ENCODE data around the gene KRTAP10-4. TPM values are rescaled to one million over a fixed set of nuclear protein-coding genes. Genes with fewer than 3 reads are reported as not detected.

KRTAP10-4 gene
- total and polyA plus RNA-seq, 2 donors from 2014 or later = not detected

DNA sequence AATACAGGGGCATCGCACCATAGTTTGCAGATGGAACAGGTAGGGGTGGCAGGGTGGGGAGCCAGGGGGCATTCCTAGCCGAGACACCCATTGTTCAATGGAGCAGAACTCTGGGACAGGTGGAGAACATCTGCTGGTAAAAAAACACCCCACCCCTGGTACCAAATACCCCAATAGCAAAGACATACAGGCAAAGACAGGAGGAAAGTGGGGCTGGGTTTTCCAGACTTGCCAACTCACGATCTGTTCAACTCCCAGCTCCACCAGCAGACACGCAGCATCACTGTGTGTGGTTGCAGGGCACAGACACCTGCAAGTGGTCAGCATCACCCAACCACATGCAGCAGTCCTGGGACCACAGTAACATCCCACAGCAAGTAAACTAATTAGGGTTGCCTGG lies 38.0 kb downstream of the KRTAP10-4 start:
- no peaks in the 10 kb centered on the region for H3K27me3 ChIP-seq (ENCODE audit: control insufficient read depth, insufficient read depth, low read length)
- H3K27ac ChIP-seq (ENCODE audit: low read depth in 2 of 2, low read length in 2 of 2) = no peak overlapping the region
- H3K4me1 ChIP-seq (ENCODE audit: control insufficient read depth in 2 of 3, insufficient read depth in 2 of 3, low read depth in 1 of 3, low read length in 3 of 3) = no peaks in the 10 kb centered on the region
- H3K4me3 ChIP-seq (ENCODE audit: low read length in 3 of 3) = no peak overlapping the region
- intact Hi-C loops (cut with DNase I) = no loop called here
- H3K9me3 ChIP-seq (ENCODE audit: control insufficient read depth in 2 of 3, insufficient read depth in 1 of 3, low read length in 3 of 3) = peaks cover 0 to 5% (median 0%) of the 10 kb centered on the region in 3 donors
- H3K36me3 ChIP-seq (ENCODE audit: control insufficient read depth in 2 of 3, insufficient read depth in 3 of 3, low read length in 3 of 3) = no peaks in the 10 kb centered on the region
- FAIRE-seq = no peak
- no peak overlapping the region for H3K9ac ChIP-seq (ENCODE audit: low read length in 3 of 3)
- TF ChIP-seq, protein P1, sequence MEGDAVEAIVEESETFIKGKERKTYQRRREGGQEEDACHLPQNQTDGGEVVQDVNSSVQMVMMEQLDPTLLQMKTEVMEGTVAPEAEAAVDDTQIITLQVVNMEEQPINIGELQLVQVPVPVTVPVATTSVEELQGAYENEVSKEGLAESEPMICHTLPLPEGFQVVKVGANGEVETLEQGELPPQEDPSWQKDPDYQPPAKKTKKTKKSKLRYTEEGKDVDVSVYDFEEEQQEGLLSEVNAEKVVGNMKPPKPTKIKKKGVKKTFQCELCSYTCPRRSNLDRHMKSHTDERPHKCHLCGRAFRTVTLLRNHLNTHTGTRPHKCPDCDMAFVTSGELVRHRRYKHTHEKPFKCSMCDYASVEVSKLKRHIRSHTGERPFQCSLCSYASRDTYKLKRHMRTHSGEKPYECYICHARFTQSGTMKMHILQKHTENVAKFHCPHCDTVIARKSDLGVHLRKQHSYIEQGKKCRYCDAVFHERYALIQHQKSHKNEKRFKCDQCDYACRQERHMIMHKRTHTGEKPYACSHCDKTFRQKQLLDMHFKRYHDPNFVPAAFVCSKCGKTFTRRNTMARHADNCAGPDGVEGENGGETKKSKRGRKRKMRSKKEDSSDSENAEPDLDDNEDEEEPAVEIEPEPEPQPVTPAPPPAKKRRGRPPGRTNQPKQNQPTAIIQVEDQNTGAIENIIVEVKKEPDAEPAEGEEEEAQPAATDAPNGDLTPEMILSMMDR (IDR thresholded peaks at IDR 0.05; ENCODE audit: borderline replicate concordance, extremely low read depth, insufficient read depth) = no peak
- no peak for DNase-seq

DNA sequence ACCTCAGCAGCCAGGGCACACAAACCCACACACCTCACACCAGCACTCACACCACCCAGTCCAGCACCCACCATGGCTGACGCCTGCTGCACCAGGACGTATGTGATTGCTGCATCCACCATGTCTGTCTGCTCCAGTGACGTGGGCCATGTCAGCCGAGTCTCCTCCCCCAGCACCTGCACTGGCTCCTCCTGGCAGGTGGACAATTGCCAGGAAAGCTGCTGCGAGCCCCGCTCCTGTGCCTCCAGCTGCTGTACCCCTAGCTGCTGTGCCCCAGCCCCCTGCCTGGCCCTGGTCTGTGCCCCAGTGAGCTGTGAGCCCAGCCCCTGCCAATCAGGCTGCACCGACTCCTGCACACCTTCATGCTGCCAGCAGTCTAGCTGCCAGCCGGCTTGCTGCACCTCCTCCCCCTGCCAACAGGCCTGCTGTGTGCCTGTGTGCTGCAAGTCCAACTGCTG lies 38.5 kb downstream of the KRTAP10-4 start, which contains the start of gene KRTAP10-8:
KRTAP10-8 (plus strand) TSS at position 51 of the 458 bp plus-strand sequence; CDS start at position 73, 22 bp downstream.
- peaks cover 0 to 5% (median 0%) of the 10 kb centered on the region in 3 donors for H3K9me3 ChIP-seq (ENCODE audit: control insufficient read depth in 2 of 3, insufficient read depth in 1 of 3, low read length in 3 of 3)
- TF ChIP-seq, protein P1 (IDR thresholded peaks at IDR 0.05; ENCODE audit: borderline replicate concordance, extremely low read depth, insufficient read depth) = no peak
- intact Hi-C loops (cut with DNase I) = no loop called here
- H3K27ac ChIP-seq (ENCODE audit: low read depth in 2 of 2, low read length in 2 of 2) = no peak within 1 kb of the TSS
- H3K4me3 ChIP-seq (ENCODE audit: low read length in 3 of 3) = no peak within 1 kb of the TSS
- FAIRE-seq (no peak), DNase-seq (peak in 1 of 5 donors; percentile 59)
- no peaks in the 10 kb centered on the region for H3K4me1 ChIP-seq (ENCODE audit: control insufficient read depth in 2 of 3, insufficient read depth in 2 of 3, low read depth in 1 of 3, low read length in 3 of 3)
- H3K36me3 ChIP-seq (ENCODE audit: control insufficient read depth in 2 of 3, insufficient read depth in 3 of 3, low read length in 3 of 3) = no peaks in the 10 kb centered on the region
- H3K27me3 ChIP-seq (ENCODE audit: control insufficient read depth, insufficient read depth, low read length) = no peaks in the 10 kb centered on the region
- no peak within 1 kb of the TSS for H3K9ac ChIP-seq (ENCODE audit: low read length in 3 of 3)

DNA sequence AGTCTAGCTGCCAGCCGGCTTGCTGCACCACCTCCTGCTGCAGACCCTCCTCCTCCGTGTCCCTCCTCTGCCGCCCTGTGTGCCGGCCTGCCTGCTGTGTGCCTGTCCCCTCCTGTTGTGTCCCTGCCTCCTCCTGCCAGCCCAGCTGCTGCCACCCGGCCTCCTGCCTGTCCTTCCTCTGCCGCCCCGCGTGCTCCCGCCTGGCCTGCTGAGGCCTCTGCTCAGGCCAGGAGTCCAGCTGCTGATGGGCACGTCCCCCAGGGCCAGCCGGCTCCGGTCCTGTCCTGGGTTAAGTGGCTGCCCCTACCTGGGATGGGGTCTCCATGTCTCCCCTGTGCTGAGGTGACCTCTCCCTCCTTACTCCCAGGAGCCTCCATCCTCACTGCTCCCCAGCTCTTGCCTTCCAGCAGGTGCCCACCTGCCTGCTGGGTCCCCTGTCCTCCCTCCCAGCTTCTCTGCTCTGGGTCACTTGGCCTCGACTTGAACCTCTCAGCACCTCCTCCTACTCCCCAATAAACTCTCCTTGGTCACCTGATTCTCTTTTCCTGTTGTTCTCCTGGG lies 39.2 kb downstream of the KRTAP10-4 start:
- intact Hi-C loops (cut with DNase I) = no loop called here
- H3K27ac ChIP-seq (ENCODE audit: low read depth in 2 of 2, low read length in 2 of 2) = no peak overlapping the region
- H3K9me3 ChIP-seq (ENCODE audit: control insufficient read depth in 2 of 3, insufficient read depth in 1 of 3, low read length in 3 of 3) = peaks cover 0 to 5% (median 0%) of the 10 kb centered on the region in 3 donors
- H3K4me1 ChIP-seq (ENCODE audit: control insufficient read depth in 2 of 3, insufficient read depth in 2 of 3, low read depth in 1 of 3, low read length in 3 of 3) = no peaks in the 10 kb centered on the region
- no peak for FAIRE-seq
- TF ChIP-seq, protein P1 (IDR thresholded peaks at IDR 0.05; ENCODE audit: borderline replicate concordance, extremely low read depth, insufficient read depth) = no peak
- H3K36me3 ChIP-seq (ENCODE audit: control insufficient read depth in 2 of 3, insufficient read depth in 3 of 3, low read length in 3 of 3) = no peaks in the 10 kb centered on the region
- no peaks in the 10 kb centered on the region for H3K27me3 ChIP-seq (ENCODE audit: control insufficient read depth, insufficient read depth, low read length)
- no peak overlapping the region for H3K4me3 ChIP-seq (ENCODE audit: low read length in 3 of 3)
- no peak overlapping the region for H3K9ac ChIP-seq (ENCODE audit: low read length in 3 of 3)
- peak in 1 of 5 donors; percentile 71 for DNase-seq

All from kidney (tissue), 14 donors.